ENCODE results near the gene PLEKHG1. TPM values are rescaled to one million over a fixed set of nuclear protein-coding genes. Genes with fewer than 3 reads are reported as not detected.

The PLEKHG1 gene
- total and polyA plus RNA-seq, 2 of the 13 experiments (the other 11 are each of a cell fraction or from before 2014, with no cell fraction given) = 0.03 to 0.04 TPM

DNA sequence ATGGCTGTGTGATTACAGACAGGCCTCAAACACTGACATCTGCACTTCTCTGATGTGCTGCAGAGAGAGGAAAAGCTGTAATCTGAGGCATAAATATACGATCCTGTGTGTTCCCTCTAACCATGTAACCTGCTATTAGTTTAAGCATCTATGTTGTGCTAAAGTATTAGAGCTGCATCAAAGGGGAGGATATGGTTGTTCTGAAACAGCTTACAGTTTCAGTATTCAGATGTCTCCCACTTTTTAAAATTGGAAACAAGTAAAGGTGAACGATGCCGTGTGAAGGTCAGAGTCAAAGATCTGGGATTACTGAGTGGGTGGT is 7.6 kb downstream of the PLEKHG1 start:
- intact Hi-C loops (cut with micrococcal nuclease; ENCODE audit: unreplicated experiment) = no loop called here

More for the DNA sequence above, 7.6 kb downstream of the PLEKHG1 start:
- no peak overlapping the region for H3K4me3 ChIP-seq (replicated peaks in 1 of 3; ENCODE audit: insufficient read depth in 1 of 3, low read depth in 2 of 3, low read length in 3 of 3)
- FAIRE-seq (no peak), ATAC-seq (no peak), DNase-seq (ENCODE audit: low spot score) (no peak)
- POLR2A ChIA-PET = no interaction called here
- H3K4me1 ChIP-seq (ENCODE audit: insufficient read depth, low read length) = no peaks in the 10 kb centered on the region
- no peak overlapping the region for H3K4me2 ChIP-seq (ENCODE audit: low read depth, low read length)
- H3K9me3 ChIP-seq (ENCODE audit: low read length) = no peaks in the 10 kb centered on the region
- BruUV-seq (replicated peaks) = no TSS peak
- no peak overlapping the region for H2AFZ ChIP-seq (ENCODE audit: low read length)
- in situ Hi-C loops (cut with HindIII; ENCODE audit: extremely low pct_ligation_motif_present, low pct_unique_long_range_greater_than_20kb) = loop anchor here (10.0 kb wide), 2 partner anchors 192 to 208 kb away; no protein-coding TSS in a partner anchor
- no peaks in the 10 kb centered on the region; a peak in 2 of 5 replicates for H3K27me3 ChIP-seq (ENCODE audit: control insufficient read depth in 1 of 2, insufficient read depth in 2 of 2, low read length in 2 of 2)
- CTCF ChIA-PET (ENCODE audit: low intra/inter-chr PET ratio, low total read pairs) = no interaction called here
- 40% methylated on average over 3 of the region's 3 CpGs for WGBS (ENCODE audit: low lambda C conversion rate)
- H4K20me1 ChIP-seq (ENCODE audit: insufficient read depth, low read length) = no peaks in the 10 kb centered on the region
- H3K36me3 ChIP-seq (replicated peaks in 1 of 2; ENCODE audit: control insufficient read depth in 1 of 2, insufficient read depth in 2 of 2, low read length in 2 of 2) = no peaks in the 10 kb centered on the region
- no peaks in the 10 kb centered on the region for H3K79me2 ChIP-seq (ENCODE audit: insufficient read depth, low read length)
- H3K9ac ChIP-seq (ENCODE audit: insufficient read depth, low read depth, low read length) = no peak overlapping the region
- no peak overlapping the region for H3K27ac ChIP-seq (ENCODE audit: extremely low read length, insufficient read depth, low read length)
- TF ChIP-seq ZBTB7B (CRISPR knock-in tag; IDR thresholded peaks at IDR 0.05) = no peak
- no peak for TF ChIP-seq GLI4 (CRISPR knock-in tag; IDR thresholded peaks at IDR 0.05; ENCODE audit: borderline replicate concordance)
- TF ChIP-seq REST (IDR thresholded peaks at IDR 0.05; ENCODE audit: borderline replicate concordance in 1 of 2, low read depth in 1 of 2, low read length in 2 of 2) = no peak
- TF ChIP-seq DR1 (CRISPR knock-in tag; IDR thresholded peaks at IDR 0.05) = no peak
- TF ChIP-seq ELK4 (CRISPR knock-in tag; IDR thresholded peaks at IDR 0.05; ENCODE audit: borderline replicate concordance) = no peak

All from HepG2 (cell line).